HCT116 (cell line): ENCODE measurements around the gene CTAGE1.

Experiments used
- CBX3 ChIP-seq: IDR thresholded peaks from 2 replicates; pipeline ENCODE4 v1.6.1; 2012; ENCODE audit warnings: low read depth
- ELF1 ChIP-seq: IDR thresholded peaks from 2 replicates; pipeline ENCODE4 v1.6.1; 2012; ENCODE audit warnings: low read depth, borderline replicate concordance
- EZH2 ChIP-seq: fragments of 200-600 bp; sonication (generic); IDR thresholded peaks from 2 replicates; pipeline ENCODE4 v1.6.1; 2017; ENCODE audit warnings: antibody characterized with exemption, mixed run types
- JUND ChIP-seq: IDR thresholded peaks from 2 replicates; pipeline ENCODE4 v1.6.1; 2012
- POLR2A ChIP-seq: IDR thresholded peaks from 2 replicates; pipeline ENCODE4 v1.7.0; 2011; ENCODE audit warnings: borderline replicate concordance; ENCODE audit not compliant: insufficient read depth, insufficient read length; ENCODE audit errors: extremely low read depth
- RAD21 ChIP-seq: IDR thresholded peaks from 2 replicates; pipeline ENCODE4 v1.6.1; 2012; ENCODE audit warnings: low read depth, mild to moderate bottlenecking
- REST ChIP-seq: IDR thresholded peaks from 2 replicates; pipeline ENCODE4 v1.6.1; 2012; ENCODE audit warnings: low read depth
- SIN3A ChIP-seq: IDR thresholded peaks from 2 replicates; pipeline ENCODE4 v1.6.1; 2012; ENCODE audit warnings: low read depth
- YY1 ChIP-seq: IDR thresholded peaks from 2 replicates; pipeline ENCODE4 v1.6.1; 2011; ENCODE audit warnings: low read length, low read depth, moderate library complexity, mild to moderate bottlenecking; ENCODE audit not compliant: insufficient replicate concordance; ENCODE audit errors: extremely low read depth
- ZNF274 ChIP-seq: fragments of 200-500 bp; sonication (Bioruptor generic); IDR thresholded peaks from 2 replicates; pipeline ENCODE4 v1.6.1; 2014; ENCODE audit warnings: mild to moderate bottlenecking, low read depth, low read length, inconsistent platforms
- TF ChIP-seq, protein P1 (sequence below), 3 experiments: fragments of 200-600 bp in 1 of 3; sonication (generic) in 1 of 3; IDR thresholded peaks in 2 of 3; conservative IDR thresholded peaks in 1 of 3; 2 replicates each; pipeline ENCODE4 v1.5.1; 2012 to 2017; ENCODE audit warnings: low read depth in 2 of 3, low read length in 2 of 3, antibody characterized with exemption in 1 of 3, borderline replicate concordance in 1 of 3, control low read depth in 1 of 3, mild to moderate bottlenecking in 1 of 3, mixed read lengths in 1 of 3, mixed run types in 1 of 3, moderate library complexity in 1 of 3; ENCODE audit not compliant: insufficient read depth in 1 of 3
- TF ChIP-seq, protein P2 (sequence below): IDR thresholded peaks from 2 replicates; pipeline ENCODE4 v1.6.1; 2012
- TF ChIP-seq, protein P3 (sequence below): IDR thresholded peaks from 2 replicates; pipeline ENCODE4 v1.6.1; 2012

DNA sequence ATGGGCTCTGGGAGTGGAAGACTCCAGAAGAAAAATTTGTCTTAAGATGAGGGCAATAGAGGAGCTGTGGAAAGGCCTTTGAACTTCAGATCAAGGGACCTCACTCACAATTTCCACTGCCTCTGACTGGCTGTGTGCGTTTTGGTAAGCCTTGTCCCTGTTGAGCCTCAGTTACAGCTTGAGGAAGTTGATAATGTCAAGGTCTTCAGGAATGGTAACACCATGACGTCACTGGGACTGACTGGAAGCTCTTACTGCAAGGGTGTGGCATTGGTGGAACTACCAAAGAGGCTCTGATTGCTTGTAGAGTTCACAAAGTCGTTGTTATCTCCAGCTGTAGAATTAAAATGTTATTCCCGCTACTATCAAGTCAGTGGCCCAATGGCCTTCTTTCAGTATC lies 29.2 kb upstream of the CTAGE1 start:
- TF ChIP-seq, protein P1, sequence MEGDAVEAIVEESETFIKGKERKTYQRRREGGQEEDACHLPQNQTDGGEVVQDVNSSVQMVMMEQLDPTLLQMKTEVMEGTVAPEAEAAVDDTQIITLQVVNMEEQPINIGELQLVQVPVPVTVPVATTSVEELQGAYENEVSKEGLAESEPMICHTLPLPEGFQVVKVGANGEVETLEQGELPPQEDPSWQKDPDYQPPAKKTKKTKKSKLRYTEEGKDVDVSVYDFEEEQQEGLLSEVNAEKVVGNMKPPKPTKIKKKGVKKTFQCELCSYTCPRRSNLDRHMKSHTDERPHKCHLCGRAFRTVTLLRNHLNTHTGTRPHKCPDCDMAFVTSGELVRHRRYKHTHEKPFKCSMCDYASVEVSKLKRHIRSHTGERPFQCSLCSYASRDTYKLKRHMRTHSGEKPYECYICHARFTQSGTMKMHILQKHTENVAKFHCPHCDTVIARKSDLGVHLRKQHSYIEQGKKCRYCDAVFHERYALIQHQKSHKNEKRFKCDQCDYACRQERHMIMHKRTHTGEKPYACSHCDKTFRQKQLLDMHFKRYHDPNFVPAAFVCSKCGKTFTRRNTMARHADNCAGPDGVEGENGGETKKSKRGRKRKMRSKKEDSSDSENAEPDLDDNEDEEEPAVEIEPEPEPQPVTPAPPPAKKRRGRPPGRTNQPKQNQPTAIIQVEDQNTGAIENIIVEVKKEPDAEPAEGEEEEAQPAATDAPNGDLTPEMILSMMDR (IDR thresholded peaks at IDR 0.05 in 2 of 3, conservative IDR thresholded peaks at IDR 0.05 in 1 of 3; ENCODE audit: borderline replicate concordance in 1 of 3, insufficient read depth in 1 of 3, low read depth in 2 of 3, low read length in 2 of 3): no peak
- TF ChIP-seq POLR2A (no peak), SIN3A (no peak), REST (no peak), JUND (no peak), CBX3 (no peak), EZH2 (no peak), ZNF274 (no peak), YY1 (no peak), RAD21 (no peak), ELF1 (no peak)
- TF ChIP-seq, protein P2, sequence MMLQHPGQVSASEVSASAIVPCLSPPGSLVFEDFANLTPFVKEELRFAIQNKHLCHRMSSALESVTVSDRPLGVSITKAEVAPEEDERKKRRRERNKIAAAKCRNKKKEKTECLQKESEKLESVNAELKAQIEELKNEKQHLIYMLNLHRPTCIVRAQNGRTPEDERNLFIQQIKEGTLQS: no peak
- TF ChIP-seq, protein P3, sequence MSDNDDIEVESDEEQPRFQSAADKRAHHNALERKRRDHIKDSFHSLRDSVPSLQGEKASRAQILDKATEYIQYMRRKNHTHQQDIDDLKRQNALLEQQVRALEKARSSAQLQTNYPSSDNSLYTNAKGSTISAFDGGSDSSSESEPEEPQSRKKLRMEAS: no peak
